ENCODE measurements around the gene ATG4B. TPM values are rescaled to one million over a fixed set of nuclear protein-coding genes. Genes with fewer than 3 reads are reported as not detected.

Gene ATG4B
- total RNA-seq, 4 donors from 2014 or later, result 40.4 to 67.1 (median 50.3) TPM

- no peak for TF ChIP-seq CTCF (IDR thresholded peaks at IDR 0.05)
- ATAC-seq (ENCODE audit: low FRiP score) (no peak), DNase-seq (ENCODE audit: low spot score) (no peak)
These were observed 4.1 kb downstream of the ATG4B start for GRCh38 chr2:241641631-241642030.

- no peak for ATAC-seq (ENCODE audit: low FRiP score)
These were observed 7.8 kb downstream of the ATG4B start for GRCh38 chr2:241645056-241645914.

DNA sequence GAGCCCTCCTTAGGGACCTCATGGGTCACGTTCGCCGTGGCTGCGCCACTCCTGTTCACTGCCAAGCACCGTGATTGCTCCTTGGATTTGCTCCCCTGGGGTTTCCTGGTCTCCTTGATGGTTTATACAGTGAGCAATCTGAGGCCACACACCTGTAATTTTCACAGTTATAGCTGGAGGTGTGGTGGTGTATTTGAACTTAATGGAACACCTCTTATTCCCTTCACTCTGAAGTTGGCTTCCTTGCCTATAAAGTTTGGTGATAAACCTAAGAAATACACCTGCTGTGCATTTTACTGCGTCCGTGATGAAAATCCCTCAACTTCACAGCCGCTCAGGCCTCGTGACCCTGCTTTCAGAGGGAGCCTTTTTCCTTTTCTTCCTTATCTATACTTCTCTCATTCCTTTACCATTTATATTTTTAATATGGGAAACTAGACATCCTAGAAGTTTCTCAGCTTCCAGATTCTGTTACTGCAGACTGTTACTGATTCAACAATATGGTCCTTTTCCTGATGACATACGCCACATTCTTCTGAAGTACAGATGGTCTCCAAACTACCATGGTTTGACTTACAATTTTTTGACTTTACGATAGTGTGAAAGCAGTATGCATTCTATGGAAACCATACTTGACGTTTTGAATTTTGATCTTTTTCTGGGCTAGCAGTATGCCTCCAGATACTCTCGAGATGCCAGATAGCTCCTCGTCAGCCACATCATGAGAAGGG, 8.6 kb downstream of the ATG4B start:
- ATAC-seq (ENCODE audit: low FRiP score), result no peak
- no peak for TF ChIP-seq CTCF (IDR thresholded peaks at IDR 0.05)
- DNase-seq (ENCODE audit: low spot score), result no peak

More at GRCh38 chr2:241645056-241645914, 7.8 kb downstream of the ATG4B start:
- DNase-seq (ENCODE audit: low spot score), result no peak
- no peak for TF ChIP-seq CTCF (IDR thresholded peaks at IDR 0.05)

DNA sequence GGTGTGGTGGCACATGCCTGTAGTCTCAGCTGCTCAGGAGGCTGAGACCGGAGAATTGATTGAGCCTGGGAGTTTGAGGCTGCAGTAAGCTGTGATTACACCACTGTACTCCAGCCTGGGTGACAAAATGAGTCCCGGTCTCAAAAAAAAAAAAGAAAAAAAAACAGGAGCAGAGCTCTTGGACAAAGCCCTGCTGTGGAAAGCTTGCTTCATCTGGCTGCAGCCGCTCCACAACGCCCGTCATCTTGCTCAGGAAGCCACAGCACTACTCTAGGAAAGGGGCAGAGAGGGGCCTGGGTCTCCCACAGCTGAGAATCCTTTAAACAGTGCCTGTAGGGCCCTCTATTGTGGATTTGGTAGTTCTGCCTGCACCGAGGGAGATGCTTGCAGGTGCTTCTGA, 11.0 kb downstream of the ATG4B start:
- DNase-seq (ENCODE audit: low spot score) (no peak), ATAC-seq (ENCODE audit: low FRiP score) (no peak)
- no peak for TF ChIP-seq CTCF (IDR thresholded peaks at IDR 0.05)

GRCh38 chr2:241649404-241649803, 11.9 kb downstream of the ATG4B start:
- ATAC-seq (ENCODE audit: low FRiP score), result no peak
- no peak for DNase-seq (ENCODE audit: low spot score)
- no peak for TF ChIP-seq CTCF (IDR thresholded peaks at IDR 0.05)

GRCh38 chr2:241649927-241650326, 12.4 kb downstream of the ATG4B start:
- no peak for TF ChIP-seq CTCF (IDR thresholded peaks at IDR 0.05)
- DNase-seq (ENCODE audit: low spot score), result no peak
- ATAC-seq (ENCODE audit: low FRiP score), result no peak

Measured in omental fat pad (tissue), 4 donors.